Sigmoid colon (tissue), 7 donors: ENCODE results near the gene GDPD5. TPM values are rescaled to one million over a fixed set of nuclear protein-coding genes. Genes with fewer than 3 reads are reported as not detected.
A peak's percentile ranks its signal among the peaks of the same experiment; 100 is the strongest.

Experiments
- DNase-seq: peaks from one replicate; pipeline ENCODE4 v3.0.0-alpha.2; 2019
- H3K27ac ChIP-seq, 4 donors: fragments of 200-600 bp; sonication (generic); one replicate each; pipeline ENCODE4 v1.5.1; 2016 to 2019; ENCODE audit warnings: mild to moderate bottlenecking in 1 of 4
- H3K27me3 ChIP-seq, 3 donors: fragments of 200-600 bp; sonication (generic); one replicate each; pipeline ENCODE4 v1.5.1; 2019; ENCODE audit warnings: mild to moderate bottlenecking in 1 of 3
- H3K36me3 ChIP-seq, 4 donors: fragments of 200-600 bp; sonication (generic); one replicate each; pipeline ENCODE4 v1.5.1; 2016 to 2019
- H3K4me1 ChIP-seq, 4 donors: fragments of 200-600 bp; sonication (generic); one replicate each; pipeline ENCODE4 v1.5.1; 2017 to 2019
- H3K4me3 ChIP-seq, 4 donors: fragments of 200-600 bp; sonication (generic); one replicate each; pipeline ENCODE4 v1.5.1; 2017 to 2019; ENCODE audit warnings: mild to moderate bottlenecking in 2 of 4, moderate library complexity in 1 of 4
- H3K9me3 ChIP-seq, 4 donors: fragments of 200-600 bp in 3 of 4; sonication (generic) in 3 of 4; one replicate each; pipeline versions ENCODE4 v1.5.1 to v1.6.1; 2013 to 2019
- EP300 ChIP-seq, 4 donors: sonication (generic); formaldehyde crosslinking; IDR thresholded peaks; one replicate each; pipeline ENCODE4 v1.6.1; 2017; ENCODE audit warnings: antibody characterized with exemption in 4 of 4
- POLR2A ChIP-seq, 2 donors: fragments of 450-650 bp; IDR thresholded peaks; one replicate each; pipeline ENCODE4 v1.6.1; 2016; ENCODE audit warnings: antibody characterized with exemption in 2 of 2, mild to moderate bottlenecking in 2 of 2, moderate library complexity in 2 of 2
- POLR2AphosphoS5 ChIP-seq, 4 donors: sonication (generic); formaldehyde crosslinking; IDR thresholded peaks; one replicate each; pipeline ENCODE4 v1.6.1; 2017; ENCODE audit warnings: antibody characterized with exemption in 4 of 4
- WGBS, 2 donors: extraction: QIAGEN DNeasy Blood & Tissue Kit; methylation state at CpG; one replicate each; pipeline ENCODE4 v1.1.7; 2013; 5-methylcytosine and 5-hydroxymethylcytosine counted together
- intact Hi-C: fragments of 100-400 bp; cut with DNase I; formaldehyde crosslinking; loops from one replicate; pipeline ENCODE4 v1.15.1; 2023
- polyA plus RNA-seq, 3 donors: library from polyadenylated mRNA; stranded (reverse); fragments of 200-250 nt; gene quantifications; one replicate each; pipeline ENCODE4 v1.2.3, GENCODE V29; 2013
- total RNA-seq, 4 donors: library from RNA; depleted of rRNA; stranded (reverse); fragments of >200 nt; gene quantifications; one replicate each; pipeline ENCODE4 v1.1.0, GENCODE V29; 2016
- TF ChIP-seq, protein P1 (sequence below), 4 experiments: fragments of 450-650 bp in 3 of 4; fragments of 200-600 bp in 1 of 4; IDR thresholded peaks; one replicate each; pipeline ENCODE4 v1.5.1; 2016 to 2019; ENCODE audit warnings: antibody characterized with exemption in 4 of 4, mild to moderate bottlenecking in 3 of 4, moderate library complexity in 2 of 4
- donor health status: healthy with polysubstance abuse.
- donor health status: Bipolar disorder and iron deficiency.
- donor health status: healthy.

GDPD5 gene
- total and polyA plus RNA-seq, 7 donors: 2.4 to 8.1 (median 5.8) TPM; not detected in 1

DNA sequence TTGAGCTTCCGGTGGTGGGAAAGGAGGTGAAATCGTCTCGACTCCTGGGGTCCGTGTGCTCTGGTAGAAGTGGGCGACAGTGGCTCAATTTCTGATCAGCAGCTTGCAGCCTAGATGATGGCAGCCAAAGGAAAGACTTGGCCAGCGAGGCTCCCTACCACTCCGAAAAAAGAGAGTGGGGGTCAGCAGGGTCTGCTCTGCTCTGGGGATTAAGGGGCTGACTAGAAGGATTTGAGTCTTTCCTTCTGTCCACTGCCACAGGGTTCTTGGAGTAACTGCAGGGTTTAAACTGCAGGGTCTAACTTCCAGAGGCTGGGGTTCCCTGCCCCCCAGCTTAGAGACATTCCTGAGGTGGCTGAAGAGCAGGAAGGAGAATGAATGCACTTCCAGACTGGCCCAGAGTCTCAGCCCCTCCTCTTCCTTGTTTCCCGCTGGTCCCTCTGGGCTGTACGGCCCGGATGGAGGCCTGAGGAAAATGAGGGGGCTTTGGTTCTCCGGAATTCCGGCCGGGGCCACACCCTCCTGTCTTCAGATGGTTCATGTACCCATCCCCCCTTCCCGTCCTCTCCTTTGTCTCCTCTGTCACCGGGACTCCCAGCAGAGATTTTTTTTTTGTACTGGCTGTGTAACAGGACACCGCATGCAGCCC is 37.2 kb upstream of the GDPD5 start:
- intact Hi-C loops: no loop called here
- H3K4me1 ChIP-seq: peaks cover 0 to 90% (median 87%) of the 10 kb centered on the region in 4 donors
- DNase-seq: no peak

GRCh38 chr11:75562048-75562835 is 36.5 kb upstream of the GDPD5 start, which contains the start of gene SERPINH1:
TSS of gene SERPINH1 (plus strand) at chr11:75562253. CDS start at chr11:75566350, 4,097 bp downstream.
- Histone ChIP-seq H3K9me3 (no peaks in the 10 kb centered on the region), H3K27me3 (no peaks in the 10 kb centered on the region), H3K27ac (peak within 1 kb of the TSS; percentile 98 to 100 (median 100)), H3K4me3 (peak within 1 kb of the TSS; percentile 80 to 91 (median 84)), H3K4me1 (peaks cover 0 to 90% (median 87%) of the 10 kb centered on the region in 4 donors), H3K36me3 (peaks cover 4 to 14% (median 9%) of the 10 kb centered on the region in 4 donors)
- intact Hi-C loops: no loop called here
- 1% methylated on average over 51 of the region's 51 CpGs for WGBS, 2 donors
- TF ChIP-seq, protein P1, sequence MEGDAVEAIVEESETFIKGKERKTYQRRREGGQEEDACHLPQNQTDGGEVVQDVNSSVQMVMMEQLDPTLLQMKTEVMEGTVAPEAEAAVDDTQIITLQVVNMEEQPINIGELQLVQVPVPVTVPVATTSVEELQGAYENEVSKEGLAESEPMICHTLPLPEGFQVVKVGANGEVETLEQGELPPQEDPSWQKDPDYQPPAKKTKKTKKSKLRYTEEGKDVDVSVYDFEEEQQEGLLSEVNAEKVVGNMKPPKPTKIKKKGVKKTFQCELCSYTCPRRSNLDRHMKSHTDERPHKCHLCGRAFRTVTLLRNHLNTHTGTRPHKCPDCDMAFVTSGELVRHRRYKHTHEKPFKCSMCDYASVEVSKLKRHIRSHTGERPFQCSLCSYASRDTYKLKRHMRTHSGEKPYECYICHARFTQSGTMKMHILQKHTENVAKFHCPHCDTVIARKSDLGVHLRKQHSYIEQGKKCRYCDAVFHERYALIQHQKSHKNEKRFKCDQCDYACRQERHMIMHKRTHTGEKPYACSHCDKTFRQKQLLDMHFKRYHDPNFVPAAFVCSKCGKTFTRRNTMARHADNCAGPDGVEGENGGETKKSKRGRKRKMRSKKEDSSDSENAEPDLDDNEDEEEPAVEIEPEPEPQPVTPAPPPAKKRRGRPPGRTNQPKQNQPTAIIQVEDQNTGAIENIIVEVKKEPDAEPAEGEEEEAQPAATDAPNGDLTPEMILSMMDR (IDR thresholded peaks at IDR 0.05): no peak
- TF ChIP-seq EP300 (IDR thresholded peaks at IDR 0.05) (peak in 2 of 4 donors; percentile 16 to 35), POLR2A (IDR thresholded peaks at IDR 0.05) (peak; percentile 73 to 85), POLR2AphosphoS5 (IDR thresholded peaks at IDR 0.05) (peak; percentile 89 to 93 (median 91))
- peak; percentile 97 for DNase-seq

More for the DNA sequence above, 37.2 kb upstream of the GDPD5 start:
- H3K36me3 ChIP-seq: peaks cover 11 to 21% (median 17%) of the 10 kb centered on the region in 4 donors
- no peak for TF ChIP-seq POLR2A (IDR thresholded peaks at IDR 0.05)
- TF ChIP-seq POLR2AphosphoS5 (IDR thresholded peaks at IDR 0.05): peak in 1 of 4 donors; percentile 5
- H3K27ac ChIP-seq: peak overlapping the region; percentile 98 to 100 (median 100)
- peak overlapping the region; percentile 80 to 91 (median 84) for H3K4me3 ChIP-seq
- 9 to 16% methylated on average over 16 of the region's 16 CpGs for WGBS, 2 donors
- no peaks in the 10 kb centered on the region for H3K9me3 ChIP-seq
- H3K27me3 ChIP-seq: no peaks in the 10 kb centered on the region

GRCh38 chr11:75561426-75562047 is 35.8 kb upstream of the GDPD5 start:
- H3K27me3 ChIP-seq: no peaks in the 10 kb centered on the region
- H3K36me3 ChIP-seq: peaks cover 0 to 7% (median 2%) of the 10 kb centered on the region in 4 donors
- intact Hi-C loops: no loop called here
- WGBS, 2 donors: 16 to 19% methylated on average over 21 of the region's 21 CpGs
- H3K9me3 ChIP-seq: no peaks in the 10 kb centered on the region
- peak overlapping the region; percentile 80 to 91 (median 84) for H3K4me3 ChIP-seq
- peak overlapping the region; percentile 98 to 100 (median 100) for H3K27ac ChIP-seq
- DNase-seq: peak; percentile 65
- peaks cover 0 to 90% (median 87%) of the 10 kb centered on the region in 4 donors for H3K4me1 ChIP-seq
- TF ChIP-seq, protein P1 (IDR thresholded peaks at IDR 0.05): no peak
- TF ChIP-seq POLR2AphosphoS5 (IDR thresholded peaks at IDR 0.05): no peak
- no peak for TF ChIP-seq POLR2A (IDR thresholded peaks at IDR 0.05)
- TF ChIP-seq EP300 (IDR thresholded peaks at IDR 0.05): no peak

- Histone ChIP-seq H3K4me1 (peaks cover 0 to 83% (median 79%) of the 10 kb centered on the region in 4 donors), H3K27me3 (no peaks in the 10 kb centered on the region), H3K9me3 (no peaks in the 10 kb centered on the region), H3K4me3 (no peak overlapping the region), H3K36me3 (no peaks in the 10 kb centered on the region), H3K27ac (peak overlapping the region; percentile 98 to 100 (median 100))
- no peak for TF ChIP-seq POLR2AphosphoS5 (IDR thresholded peaks at IDR 0.05)
- TF ChIP-seq, protein P1 (IDR thresholded peaks at IDR 0.05): no peak
- no peak for TF ChIP-seq EP300 (IDR thresholded peaks at IDR 0.05)
- TF ChIP-seq POLR2A (IDR thresholded peaks at IDR 0.05): no peak
- DNase-seq: no peak
- WGBS, 2 donors: 77 to 84% methylated on average over 1 of the region's 1 CpG
- intact Hi-C loops: no loop called here
These were observed 34.9 kb upstream of the GDPD5 start for GRCh38 chr11:75560644-75561043.
